ENCODE measurements around the gene ATP6V1E1. TPM values are rescaled to one million over a fixed set of nuclear protein-coding genes. Genes with fewer than 3 reads are reported as not detected.

Gene ATP6V1E1
- total and polyA plus RNA-seq, 2 of the 13 experiments (the other 11 are each of a cell fraction or from before 2014, with no cell fraction given): 69.3 to 90.9 TPM

DNA sequence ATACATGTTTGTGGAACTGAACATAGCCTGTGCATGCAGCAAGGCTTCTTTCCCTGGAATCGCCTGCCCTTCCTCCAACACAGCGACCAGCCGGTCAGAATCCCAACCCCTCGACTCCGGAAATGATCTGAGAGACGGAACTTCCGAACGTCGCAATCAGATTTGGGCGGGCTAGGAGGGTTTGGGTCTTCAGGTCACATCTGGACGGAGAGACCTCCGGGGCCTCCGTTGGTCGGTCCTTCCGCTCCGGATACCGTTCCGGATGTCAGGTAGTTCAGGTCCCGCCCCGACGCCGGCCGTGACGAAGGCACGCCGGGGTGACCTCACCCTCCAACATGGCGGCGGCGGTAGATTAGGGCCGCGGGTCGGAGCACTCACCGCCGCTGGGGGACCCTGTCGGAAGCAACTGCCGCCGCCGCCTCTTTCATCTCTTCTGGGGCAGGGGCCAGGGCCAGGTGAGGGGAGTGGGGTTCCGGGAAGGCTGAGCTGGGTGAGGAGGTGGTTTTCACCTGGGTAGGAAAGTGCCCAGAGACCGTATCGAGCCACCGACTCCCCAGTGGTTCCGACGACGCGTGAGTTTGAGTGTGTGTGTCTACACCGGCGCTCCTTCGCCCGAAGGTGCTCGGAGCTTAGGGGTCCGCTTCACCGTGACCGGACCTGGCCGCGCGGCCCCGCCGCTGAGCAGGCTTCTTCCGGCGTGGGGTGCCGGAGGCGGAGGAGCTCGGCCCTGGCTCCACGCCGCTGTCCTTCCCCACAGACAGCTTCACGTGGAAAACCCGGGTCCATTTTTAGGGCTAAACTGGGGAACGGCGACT is 10.1 kb upstream of the ATP6V1E1 start, which contains the start of gene BCL2L13 (continued):
- TF ChIP-seq, protein P1, sequence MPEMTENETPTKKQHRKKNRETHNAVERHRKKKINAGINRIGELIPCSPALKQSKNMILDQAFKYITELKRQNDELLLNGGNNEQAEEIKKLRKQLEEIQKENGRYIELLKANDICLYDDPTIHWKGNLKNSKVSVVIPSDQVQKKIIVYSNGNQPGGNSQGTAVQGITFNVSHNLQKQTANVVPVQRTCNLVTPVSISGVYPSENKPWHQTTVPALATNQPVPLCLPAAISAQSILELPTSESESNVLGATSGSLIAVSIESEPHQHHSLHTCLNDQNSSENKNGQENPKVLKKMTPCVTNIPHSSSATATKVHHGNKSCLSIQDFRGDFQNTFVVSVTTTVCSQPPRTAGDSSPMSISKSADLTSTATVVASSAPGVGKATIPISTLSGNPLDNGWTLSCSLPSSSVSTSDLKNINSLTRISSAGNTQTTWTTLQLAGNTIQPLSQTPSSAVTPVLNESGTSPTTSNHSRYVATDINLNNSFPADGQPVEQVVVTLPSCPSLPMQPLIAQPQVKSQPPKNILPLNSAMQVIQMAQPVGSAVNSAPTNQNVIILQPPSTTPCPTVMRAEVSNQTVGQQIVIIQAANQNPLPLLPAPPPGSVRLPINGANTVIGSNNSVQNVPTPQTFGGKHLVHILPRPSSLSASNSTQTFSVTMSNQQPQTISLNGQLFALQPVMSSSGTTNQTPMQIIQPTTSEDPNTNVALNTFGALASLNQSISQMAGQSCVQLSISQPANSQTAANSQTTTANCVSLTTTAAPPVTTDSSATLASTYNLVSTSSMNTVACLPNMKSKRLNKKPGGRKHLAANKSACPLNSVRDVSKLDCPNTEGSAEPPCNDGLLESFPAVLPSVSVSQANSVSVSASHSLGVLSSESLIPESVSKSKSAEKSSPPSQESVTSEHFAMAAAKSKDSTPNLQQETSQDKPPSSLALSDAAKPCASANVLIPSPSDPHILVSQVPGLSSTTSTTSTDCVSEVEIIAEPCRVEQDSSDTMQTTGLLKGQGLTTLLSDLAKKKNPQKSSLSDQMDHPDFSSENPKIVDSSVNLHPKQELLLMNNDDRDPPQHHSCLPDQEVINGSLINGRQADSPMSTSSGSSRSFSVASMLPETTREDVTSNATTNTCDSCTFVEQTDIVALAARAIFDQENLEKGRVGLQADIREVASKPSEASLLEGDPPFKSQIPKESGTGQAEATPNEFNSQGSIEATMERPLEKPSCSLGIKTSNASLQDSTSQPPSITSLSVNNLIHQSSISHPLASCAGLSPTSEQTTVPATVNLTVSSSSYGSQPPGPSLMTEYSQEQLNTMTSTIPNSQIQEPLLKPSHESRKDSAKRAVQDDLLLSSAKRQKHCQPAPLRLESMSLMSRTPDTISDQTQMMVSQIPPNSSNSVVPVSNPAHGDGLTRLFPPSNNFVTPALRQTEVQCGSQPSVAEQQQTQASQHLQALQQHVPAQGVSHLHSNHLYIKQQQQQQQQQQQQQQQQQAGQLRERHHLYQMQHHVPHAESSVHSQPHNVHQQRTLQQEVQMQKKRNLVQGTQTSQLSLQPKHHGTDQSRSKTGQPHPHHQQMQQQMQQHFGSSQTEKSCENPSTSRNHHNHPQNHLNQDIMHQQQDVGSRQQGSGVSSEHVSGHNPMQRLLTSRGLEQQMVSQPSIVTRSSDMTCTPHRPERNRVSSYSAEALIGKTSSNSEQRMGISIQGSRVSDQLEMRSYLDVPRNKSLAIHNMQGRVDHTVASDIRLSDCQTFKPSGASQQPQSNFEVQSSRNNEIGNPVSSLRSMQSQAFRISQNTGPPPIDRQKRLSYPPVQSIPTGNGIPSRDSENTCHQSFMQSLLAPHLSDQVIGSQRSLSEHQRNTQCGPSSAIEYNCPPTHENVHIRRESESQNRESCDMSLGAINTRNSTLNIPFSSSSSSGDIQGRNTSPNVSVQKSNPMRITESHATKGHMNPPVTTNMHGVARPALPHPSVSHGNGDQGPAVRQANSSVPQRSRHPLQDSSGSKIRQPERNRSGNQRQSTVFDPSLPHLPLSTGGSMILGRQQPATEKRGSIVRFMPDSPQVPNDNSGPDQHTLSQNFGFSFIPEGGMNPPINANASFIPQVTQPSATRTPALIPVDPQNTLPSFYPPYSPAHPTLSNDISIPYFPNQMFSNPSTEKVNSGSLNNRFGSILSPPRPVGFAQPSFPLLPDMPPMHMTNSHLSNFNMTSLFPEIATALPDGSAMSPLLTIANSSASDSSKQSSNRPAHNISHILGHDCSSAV (CRISPR knock-in tag; IDR thresholded peaks at IDR 0.05; ENCODE audit: borderline replicate concordance): no peak
- peak; percentile 46 for TF ChIP-seq HCFC1 (IDR thresholded peaks at IDR 0.05; ENCODE audit: low read depth, low read length)
- peak; percentile 73 for TF ChIP-seq ERF (CRISPR knock-in tag; IDR thresholded peaks at IDR 0.05)
- TF ChIP-seq, protein P2, sequence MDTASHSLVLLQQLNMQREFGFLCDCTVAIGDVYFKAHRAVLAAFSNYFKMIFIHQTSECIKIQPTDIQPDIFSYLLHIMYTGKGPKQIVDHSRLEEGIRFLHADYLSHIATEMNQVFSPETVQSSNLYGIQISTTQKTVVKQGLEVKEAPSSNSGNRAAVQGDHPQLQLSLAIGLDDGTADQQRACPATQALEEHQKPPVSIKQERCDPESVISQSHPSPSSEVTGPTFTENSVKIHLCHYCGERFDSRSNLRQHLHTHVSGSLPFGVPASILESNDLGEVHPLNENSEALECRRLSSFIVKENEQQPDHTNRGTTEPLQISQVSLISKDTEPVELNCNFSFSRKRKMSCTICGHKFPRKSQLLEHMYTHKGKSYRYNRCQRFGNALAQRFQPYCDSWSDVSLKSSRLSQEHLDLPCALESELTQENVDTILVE (CRISPR knock-in tag; IDR thresholded peaks at IDR 0.05): peak; percentile 98
- 0 out of 2 replicates have a peak, but pooled peaks have one; percentile 70 for TF ChIP-seq ZNF468 (CRISPR knock-in tag; IDR thresholded peaks at IDR 0.05)
- peak; percentile 7; the same call in 1 of the 2 replicates for TF ChIP-seq TCF7 (IDR thresholded peaks at IDR 0.05; ENCODE audit: low read depth)
- TF ChIP-seq, protein P3, sequence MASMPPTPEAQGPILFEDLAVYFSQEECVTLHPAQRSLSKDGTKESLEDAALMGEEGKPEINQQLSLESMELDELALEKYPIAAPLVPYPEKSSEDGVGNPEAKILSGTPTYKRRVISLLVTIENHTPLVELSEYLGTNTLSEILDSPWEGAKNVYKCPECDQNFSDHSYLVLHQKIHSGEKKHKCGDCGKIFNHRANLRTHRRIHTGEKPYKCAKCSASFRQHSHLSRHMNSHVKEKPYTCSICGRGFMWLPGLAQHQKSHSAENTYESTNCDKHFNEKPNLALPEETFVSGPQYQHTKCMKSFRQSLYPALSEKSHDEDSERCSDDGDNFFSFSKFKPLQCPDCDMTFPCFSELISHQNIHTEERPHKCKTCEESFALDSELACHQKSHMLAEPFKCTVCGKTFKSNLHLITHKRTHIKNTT (CRISPR knock-in tag; IDR thresholded peaks at IDR 0.05): no peak
- peak; percentile 15 for TF ChIP-seq ZNF782 (CRISPR knock-in tag; IDR thresholded peaks at IDR 0.05; ENCODE audit: borderline replicate concordance)
- TF ChIP-seq RXRB (CRISPR knock-in tag; IDR thresholded peaks at IDR 0.05; ENCODE audit: borderline replicate concordance): peak; percentile 59; the same call in 1 of the 2 replicates
- no peak for TF ChIP-seq ZNF570 (CRISPR knock-in tag; IDR thresholded peaks at IDR 0.05; ENCODE audit: borderline replicate concordance)
- peak; percentile 60; the same call in 1 of the 3 replicates for TF ChIP-seq MXI1 (IDR thresholded peaks at IDR 0.05; ENCODE audit: borderline replicate concordance, low read depth, low read length)
- TF ChIP-seq, protein P4, sequence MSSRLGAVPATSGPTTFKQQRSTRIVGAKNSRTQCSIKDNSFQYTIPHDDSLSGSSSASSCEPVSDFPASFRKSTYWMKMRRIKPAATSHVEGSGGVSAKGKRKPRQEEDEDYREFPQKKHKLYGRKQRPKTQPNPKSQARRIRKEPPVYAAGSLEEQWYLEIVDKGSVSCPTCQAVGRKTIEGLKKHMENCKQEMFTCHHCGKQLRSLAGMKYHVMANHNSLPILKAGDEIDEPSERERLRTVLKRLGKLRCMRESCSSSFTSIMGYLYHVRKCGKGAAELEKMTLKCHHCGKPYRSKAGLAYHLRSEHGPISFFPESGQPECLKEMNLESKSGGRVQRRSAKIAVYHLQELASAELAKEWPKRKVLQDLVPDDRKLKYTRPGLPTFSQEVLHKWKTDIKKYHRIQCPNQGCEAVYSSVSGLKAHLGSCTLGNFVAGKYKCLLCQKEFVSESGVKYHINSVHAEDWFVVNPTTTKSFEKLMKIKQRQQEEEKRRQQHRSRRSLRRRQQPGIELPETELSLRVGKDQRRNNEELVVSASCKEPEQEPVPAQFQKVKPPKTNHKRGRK (CRISPR knock-in tag; IDR thresholded peaks at IDR 0.05): 0 out of 2 replicates have a peak, but pooled peaks have one; percentile 54
- peak; percentile 93 for TF ChIP-seq ZNF501 (CRISPR knock-in tag; IDR thresholded peaks at IDR 0.05)
- no peak; the same call in 1 of the 2 replicates for TF ChIP-seq ZNF83 (CRISPR knock-in tag; IDR thresholded peaks at IDR 0.05; ENCODE audit: borderline replicate concordance)
- 0 out of 2 replicates have a peak, but pooled peaks have one; percentile 71 for TF ChIP-seq ZNF766 (CRISPR knock-in tag; IDR thresholded peaks at IDR 0.05; ENCODE audit: borderline replicate concordance)
- peak; percentile 36; the same call in 1 of the 2 replicates for TF ChIP-seq TARDBP (CRISPR knock-in tag; IDR thresholded peaks at IDR 0.05)

Data from HepG2 (cell line).